GM19328 (cell line): ENCODE results near the gene HIBADH.
"Not testable (repeated sequence)": the region's sequence is repeated elsewhere in the genome, so short reads cannot be mapped to it uniquely, and the experiment has no call there.

Experiments used
- ATAC-seq: cut with Tn5 transposase; IDR thresholded peaks from one replicate; pipeline ENCODE4 v1.9.1; 2021; ENCODE audit warnings: mild to moderate bottlenecking, moderate library complexity; ENCODE audit not compliant: unreplicated experiment

Gene HIBADH

DNA sequence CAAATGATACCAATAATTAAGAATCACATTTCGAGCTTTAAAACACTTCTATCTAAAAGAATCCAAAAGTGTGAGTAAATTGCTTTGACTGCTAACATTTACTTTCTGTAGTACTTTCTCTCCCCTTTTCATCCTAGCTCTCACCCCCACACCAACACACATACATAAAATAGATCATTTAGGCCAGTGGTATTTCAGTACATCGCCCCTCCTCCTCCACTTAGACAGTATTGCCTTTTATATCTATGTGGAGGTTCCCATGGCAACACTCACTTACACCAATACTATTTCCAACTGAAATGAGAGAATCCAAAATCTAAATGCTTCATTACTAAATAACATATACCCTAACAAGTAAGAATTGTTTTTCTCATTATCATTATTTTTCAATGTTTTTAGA is 58.9 kb downstream of the HIBADH start:
- ATAC-seq = no peak

GRCh38 chr7:27602766-27603165 is 59.9 kb downstream of the HIBADH start:
- no peak for ATAC-seq

GRCh38 chr7:27601217-27601616 is 61.5 kb downstream of the HIBADH start:
- no peak for ATAC-seq

DNA sequence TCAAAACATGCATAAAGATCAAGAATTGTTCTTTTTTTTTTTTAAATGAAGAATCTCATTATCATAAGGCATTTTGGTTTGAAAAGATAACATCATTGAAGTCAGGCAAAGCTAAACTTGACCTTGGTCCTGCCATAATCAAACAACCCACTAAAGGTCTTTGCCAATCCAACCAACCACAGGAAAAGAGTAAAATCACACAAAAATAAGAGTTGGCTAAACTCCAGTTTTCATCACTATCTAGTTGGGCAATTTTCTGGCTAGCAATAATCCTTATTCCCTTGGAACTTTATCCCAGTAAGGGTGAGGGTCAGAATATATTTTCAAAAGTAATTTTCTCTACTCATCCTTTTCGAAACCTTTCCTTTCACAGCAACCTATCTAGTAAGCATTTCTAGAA is 62.4 kb downstream of the HIBADH start:
- no peak for ATAC-seq

DNA sequence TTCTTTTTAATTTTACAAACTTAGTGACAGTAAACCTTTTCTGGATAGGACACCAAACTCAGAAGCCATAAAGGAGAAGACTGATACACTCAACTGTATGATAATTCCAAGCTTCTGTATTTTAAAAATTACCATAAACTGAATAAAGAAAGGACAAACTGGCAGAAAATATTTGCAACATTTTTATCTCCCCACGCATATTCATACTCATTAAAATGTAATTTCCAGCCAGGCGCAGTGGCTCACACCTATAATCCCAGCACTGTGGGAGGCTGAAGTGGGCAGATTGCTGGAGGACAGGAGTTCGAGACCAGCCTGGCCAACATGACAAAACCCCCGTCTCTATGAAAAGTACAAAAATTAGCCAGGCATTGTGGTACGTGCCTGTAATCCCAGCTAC is 67.7 kb downstream of the HIBADH start:
- no peak for ATAC-seq

GRCh38 chr7:27593226-27593625 is 69.5 kb downstream of the HIBADH start:
- no peak for ATAC-seq

DNA sequence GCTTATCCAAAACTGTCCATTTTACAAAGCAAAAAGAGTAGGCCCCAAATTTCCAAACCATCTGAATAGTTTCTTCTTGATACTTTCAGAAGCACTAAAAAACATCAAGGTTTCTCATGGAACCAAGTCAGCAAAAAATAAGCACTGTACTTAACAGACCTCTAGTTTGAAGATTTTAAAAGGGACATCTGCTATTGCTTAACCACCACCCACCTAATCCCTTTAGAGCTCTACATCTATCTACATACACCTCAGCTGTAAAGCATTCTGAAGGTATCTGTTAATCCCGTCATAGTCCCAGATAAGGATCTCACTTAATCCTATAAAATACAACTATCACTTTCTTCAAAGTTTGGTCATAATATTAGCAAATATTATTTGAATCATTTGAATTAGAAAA is 72.3 kb downstream of the HIBADH start:
- no peak for ATAC-seq

DNA sequence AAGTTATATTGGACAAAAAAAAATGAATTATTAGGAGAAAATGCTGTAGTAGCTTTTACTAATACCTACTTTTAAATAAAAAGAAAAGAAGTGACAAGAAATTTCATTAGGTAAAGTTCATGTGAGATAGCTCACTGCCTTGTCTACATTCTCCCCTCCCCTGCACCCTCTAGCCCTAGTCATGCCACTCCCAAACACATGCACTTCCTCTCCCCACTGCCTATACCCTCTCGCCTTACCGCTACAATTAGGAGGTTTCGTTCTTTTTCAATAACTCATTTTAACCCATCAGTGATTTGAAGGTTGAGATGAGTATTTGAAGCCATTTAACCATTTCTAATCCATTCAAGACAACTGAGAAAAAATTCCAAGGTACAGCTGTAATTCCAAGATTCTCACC is 75.3 kb downstream of the HIBADH start:
- no peak for ATAC-seq

- ATAC-seq = peak; percentile 89
Measured at GRCh38 chr7:27586825-27587224, 75.9 kb downstream of the HIBADH start.

- ATAC-seq = no peak
Measured at GRCh38 chr7:27585781-27586447, 76.8 kb downstream of the HIBADH start.

GRCh38 chr7:27581906-27582305 is 80.8 kb downstream of the HIBADH start:
- no peak for ATAC-seq

DNA sequence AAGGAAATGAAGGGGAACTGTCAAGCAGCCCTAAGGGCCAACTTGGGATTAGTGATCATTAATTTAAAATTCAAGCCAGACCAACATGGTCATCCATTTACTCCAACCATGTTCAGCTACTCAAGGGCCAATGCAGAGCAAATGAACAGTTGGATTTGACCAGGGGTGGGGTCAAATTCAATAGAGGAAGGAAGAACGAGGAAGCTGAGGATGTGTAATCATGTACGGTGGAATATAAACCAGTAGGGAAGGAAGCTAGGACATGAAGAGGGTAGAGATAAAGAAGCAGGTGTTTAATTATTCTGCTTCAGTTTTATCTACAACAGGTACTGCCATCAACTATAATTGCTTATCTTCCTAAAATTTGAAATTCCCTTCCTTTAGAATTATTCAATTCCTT is 81.6 kb downstream of the HIBADH start:
- no peak for ATAC-seq

DNA sequence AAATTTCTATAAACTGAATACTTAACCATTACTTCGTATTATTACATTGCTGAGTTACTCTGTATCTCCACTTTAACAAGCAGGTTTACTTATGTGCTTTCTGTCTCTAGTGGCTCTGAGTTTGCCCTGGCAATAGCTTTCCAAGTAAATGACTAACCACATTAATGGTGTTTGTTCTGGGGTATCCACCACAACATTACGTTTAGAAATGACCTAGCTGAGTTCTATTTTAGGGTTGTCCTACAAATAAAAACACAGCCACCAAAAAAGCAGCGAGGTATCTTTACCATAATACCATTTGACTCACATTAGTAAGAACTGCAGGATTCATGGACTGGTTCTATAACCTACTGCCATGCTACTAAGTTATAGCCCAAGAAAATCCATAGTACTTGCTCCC is 83.1 kb downstream of the HIBADH start:
- no peak for ATAC-seq

DNA sequence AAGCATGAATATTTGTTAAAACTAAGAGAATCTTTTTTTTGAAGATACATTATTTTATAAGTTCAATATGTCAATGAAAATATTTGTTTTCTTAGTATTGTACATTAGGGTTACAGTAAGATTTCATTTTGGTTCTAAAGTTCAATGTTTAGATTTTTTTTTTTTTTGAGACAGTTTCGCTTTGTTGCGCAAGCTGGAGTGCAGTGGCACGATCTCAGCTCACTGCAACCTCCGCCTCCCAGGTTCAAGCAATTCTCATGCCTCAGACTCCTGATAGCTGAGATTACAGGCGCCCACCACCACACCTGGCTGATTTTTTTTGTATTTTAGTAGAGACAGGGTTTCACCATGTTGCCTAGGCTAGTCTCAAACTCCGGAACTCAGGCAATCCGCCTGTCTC is 84.5 kb downstream of the HIBADH start:
- ATAC-seq = not testable (repeated sequence)

DNA sequence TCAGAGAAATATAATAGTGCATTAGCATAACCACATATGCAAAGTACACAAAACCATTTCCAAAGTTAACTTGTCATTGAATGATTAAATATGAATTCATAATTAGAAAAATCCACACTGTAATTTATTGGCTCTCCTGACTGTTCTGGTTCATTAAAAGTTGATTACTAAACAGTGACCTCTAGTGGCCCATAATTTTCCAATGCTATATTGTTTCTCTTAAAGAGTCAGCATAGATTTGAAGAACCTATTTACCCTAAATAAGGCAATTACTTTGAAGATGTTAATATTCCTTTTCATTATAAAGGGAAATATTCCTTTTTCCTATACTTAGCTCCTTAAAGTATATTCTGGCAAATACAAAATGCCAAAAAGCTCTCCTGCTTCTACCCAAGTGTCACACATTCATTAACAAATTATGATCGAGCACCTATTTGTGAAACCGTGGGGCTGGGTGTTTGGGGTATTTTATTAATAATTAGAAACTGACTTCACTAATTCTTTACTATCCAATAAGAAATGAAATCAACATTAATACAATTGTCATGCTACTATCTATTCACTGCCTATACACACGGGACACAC is 86.2 kb downstream of the HIBADH start:
- no peak for ATAC-seq

DNA sequence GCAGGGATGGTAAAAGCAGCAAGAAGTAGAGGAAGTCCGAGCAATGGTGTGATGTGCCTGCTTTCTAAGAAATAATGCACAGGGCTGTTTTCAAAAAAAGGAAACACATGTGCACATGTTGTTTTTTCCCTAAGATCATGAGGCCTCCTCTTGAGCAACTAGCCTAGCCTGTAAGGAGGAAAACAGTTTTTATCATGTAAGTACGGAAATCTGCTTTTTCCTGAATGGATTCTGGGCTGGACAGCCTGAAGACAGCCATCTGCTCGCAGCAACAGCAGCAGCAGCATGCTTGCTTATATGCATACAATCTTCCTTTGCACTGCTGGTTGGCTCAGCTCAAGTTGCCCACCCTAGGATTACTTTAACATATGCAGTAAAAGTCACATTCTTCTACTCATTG is 87.1 kb downstream of the HIBADH start:
- ATAC-seq = no peak

DNA sequence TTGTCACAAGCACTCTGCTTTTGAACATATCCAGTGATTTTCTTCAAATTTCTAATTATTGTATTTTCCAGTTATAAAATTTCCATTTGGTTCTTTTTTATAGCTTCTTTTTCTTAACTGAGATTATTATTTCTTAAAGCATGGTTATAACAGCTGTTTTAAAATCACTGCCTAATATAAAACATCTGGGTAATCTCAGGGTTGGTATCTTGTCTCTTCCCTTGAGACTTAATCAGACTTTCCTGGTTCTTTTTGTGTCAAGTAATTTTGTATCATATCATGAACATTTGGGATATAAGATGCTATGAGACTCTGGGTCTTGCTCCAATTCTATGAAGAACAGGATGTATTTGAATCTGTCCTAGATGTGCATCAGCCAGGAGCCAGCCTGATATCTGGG is 93.6 kb downstream of the HIBADH start:
- ATAC-seq = no peak

DNA sequence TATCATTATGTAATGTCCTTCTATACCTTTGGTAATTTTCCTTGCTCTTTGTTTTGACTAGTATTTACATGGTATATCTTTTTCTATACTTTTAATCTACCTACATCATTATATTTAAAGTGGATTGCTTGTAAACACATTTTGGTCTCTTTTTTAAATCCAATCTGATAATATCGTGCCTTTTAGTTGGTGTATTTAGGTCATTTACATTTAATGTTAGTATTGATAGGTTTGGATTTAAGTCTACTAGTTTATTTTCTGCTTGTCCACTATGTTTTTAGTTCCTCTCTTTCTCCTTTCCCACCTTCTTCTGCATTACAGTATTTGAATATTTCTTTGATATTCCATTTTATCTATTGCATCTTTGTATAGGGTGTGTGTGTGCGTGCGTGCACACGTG is 95.4 kb downstream of the HIBADH start:
- no peak for ATAC-seq

DNA sequence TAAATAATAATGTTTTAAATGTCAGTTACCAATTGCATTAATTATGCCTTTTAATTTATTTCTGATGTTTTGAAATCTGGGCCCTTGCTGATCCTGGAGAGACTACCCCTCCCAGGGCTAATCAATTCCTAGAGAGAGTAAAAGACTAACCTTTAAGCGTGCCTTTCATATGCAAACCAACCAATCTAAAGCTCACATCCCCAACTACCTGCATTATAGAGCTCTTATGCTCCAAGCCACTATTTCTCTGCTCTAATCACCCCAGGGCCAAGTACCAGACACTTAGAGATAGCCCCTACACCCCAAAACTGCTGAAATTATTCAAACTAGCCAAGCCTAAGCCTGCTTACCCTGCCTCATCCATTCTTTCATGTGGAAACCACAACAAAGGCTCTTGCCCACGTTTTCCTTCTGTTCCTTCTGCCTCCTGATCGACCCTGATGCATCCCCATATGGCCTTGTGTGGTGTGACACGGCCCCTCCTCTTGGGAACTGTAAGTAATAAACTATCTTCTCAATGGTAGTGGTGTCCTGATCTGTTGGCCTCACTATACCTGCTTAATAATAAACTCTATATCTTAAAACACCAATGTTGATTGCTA is 97.7 kb downstream of the HIBADH start:
- ATAC-seq = no peak

DNA sequence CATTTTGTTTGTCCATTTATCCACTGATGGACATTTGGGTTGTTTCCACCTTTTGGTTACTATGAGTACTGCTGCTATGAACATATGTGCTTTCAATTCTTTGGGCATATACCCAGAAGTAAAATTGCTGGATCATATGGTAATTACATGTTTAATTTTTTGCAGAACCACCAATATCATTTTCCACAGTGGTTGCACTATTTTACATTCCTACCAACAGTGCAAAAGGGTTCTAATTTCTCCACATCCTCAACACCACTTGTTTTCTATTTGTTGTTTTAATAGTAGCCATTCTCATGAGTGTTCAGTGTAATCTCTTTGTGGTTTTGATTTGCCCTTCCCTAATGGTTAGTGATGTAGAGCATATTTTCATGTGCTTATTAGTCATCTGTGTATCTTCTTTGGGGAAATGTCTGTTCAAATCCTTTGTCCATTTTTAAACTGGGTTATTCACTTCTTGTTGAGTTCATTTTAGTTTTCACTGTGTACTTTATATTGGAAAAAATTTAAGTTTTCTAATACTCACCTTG is 101.9 kb downstream of the HIBADH start:
- no peak for ATAC-seq

- no peak for ATAC-seq
Measured at GRCh38 chr7:27555670-27556069, 107.0 kb downstream of the HIBADH start.

DNA sequence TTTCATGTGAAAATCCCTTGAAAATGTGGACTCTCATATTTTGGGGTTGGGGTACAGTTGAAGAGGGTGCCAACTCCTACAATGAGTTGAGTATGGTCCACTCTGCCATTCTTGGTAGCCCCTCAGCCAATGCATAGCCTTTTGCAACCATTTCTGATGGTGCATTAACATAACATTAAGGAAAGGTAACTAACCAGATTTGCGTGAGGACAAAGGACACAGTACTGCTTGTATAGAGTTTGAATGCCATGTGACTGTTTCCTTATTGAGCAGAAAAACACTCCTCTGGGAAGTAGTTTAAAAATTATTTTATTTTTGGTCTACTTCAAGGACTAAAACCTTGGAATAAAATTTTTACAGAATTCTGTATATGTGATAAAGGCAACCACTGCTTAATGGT is 107.9 kb downstream of the HIBADH start:
- no peak for ATAC-seq
